Adipocyte (in vitro differentiated cells): ENCODE data around the gene LIX1.

Source experiments
- DNase-seq: peaks from one replicate; pipeline ENCODE4 v3.0.0-alpha.2; 2015; ENCODE audit warnings: low read depth
- H3K27me3 ChIP-seq: replicated peaks from 2 replicates; pipeline ENCODE4 v1.7.0; 2013; ENCODE audit warnings: mild to moderate bottlenecking, low read length, moderate library complexity; ENCODE audit not compliant: control insufficient read depth, insufficient read depth
- H3K36me3 ChIP-seq: 2 replicates; pipeline ENCODE4 v1.7.0; 2013; ENCODE audit warnings: low read length, mild to moderate bottlenecking, moderate library complexity; ENCODE audit not compliant: control insufficient read depth, insufficient read depth, severe bottlenecking
- H3K4me1 ChIP-seq: 2 replicates; pipeline ENCODE4 v1.7.0; 2013; ENCODE audit warnings: mild to moderate bottlenecking, low read length, moderate library complexity; ENCODE audit not compliant: control insufficient read depth, insufficient read depth
- H3K4me3 ChIP-seq: 2 replicates; pipeline ENCODE4 v1.7.0; 2013; ENCODE audit warnings: mild to moderate bottlenecking, low read length, moderate library complexity
- H3K9ac ChIP-seq: 2 replicates; pipeline ENCODE4 v1.7.0; 2013; ENCODE audit warnings: mild to moderate bottlenecking, low read length, moderate library complexity
- H3K9me3 ChIP-seq: 2 replicates; pipeline ENCODE4 v1.7.0; 2013; ENCODE audit warnings: mild to moderate bottlenecking, low read length, moderate library complexity; ENCODE audit not compliant: control insufficient read depth

Gene LIX1

GRCh38 chr5:97165726-97166125, 23.3 kb upstream of the LIX1 start:
- H3K4me1 ChIP-seq, result peaks cover 17% of the 10 kb centered on the region
- H3K27me3 ChIP-seq, result no peaks in the 10 kb centered on the region
- H3K36me3 ChIP-seq, result peaks cover 81% of the 10 kb centered on the region
- H3K9me3 ChIP-seq, result no peaks in the 10 kb centered on the region
- DNase-seq, result no peak
- no peak overlapping the region for H3K4me3 ChIP-seq
- no peak overlapping the region for H3K9ac ChIP-seq

GRCh38 chr5:97164846-97165245, 22.4 kb upstream of the LIX1 start:
- H3K9me3 ChIP-seq, result no peaks in the 10 kb centered on the region

GRCh38 chr5:97163790-97164285, 21.4 kb upstream of the LIX1 start:
- no peaks in the 10 kb centered on the region for H3K9me3 ChIP-seq
- no peak overlapping the region for H3K9ac ChIP-seq
- H3K36me3 ChIP-seq, result peaks cover 76% of the 10 kb centered on the region
- peaks cover 17% of the 10 kb centered on the region for H3K4me1 ChIP-seq
- no peak for DNase-seq
- no peak overlapping the region for H3K4me3 ChIP-seq
- no peaks in the 10 kb centered on the region for H3K27me3 ChIP-seq

More at GRCh38 chr5:97164846-97165245, 22.4 kb upstream of the LIX1 start:
- H3K36me3 ChIP-seq, result peaks cover 80% of the 10 kb centered on the region
- H3K27me3 ChIP-seq, result no peaks in the 10 kb centered on the region
- H3K4me3 ChIP-seq, result no peak overlapping the region
- H3K9ac ChIP-seq, result peak overlapping the region; percentile 17
- peaks cover 17% of the 10 kb centered on the region for H3K4me1 ChIP-seq
- DNase-seq, result peak; percentile 38

DNA sequence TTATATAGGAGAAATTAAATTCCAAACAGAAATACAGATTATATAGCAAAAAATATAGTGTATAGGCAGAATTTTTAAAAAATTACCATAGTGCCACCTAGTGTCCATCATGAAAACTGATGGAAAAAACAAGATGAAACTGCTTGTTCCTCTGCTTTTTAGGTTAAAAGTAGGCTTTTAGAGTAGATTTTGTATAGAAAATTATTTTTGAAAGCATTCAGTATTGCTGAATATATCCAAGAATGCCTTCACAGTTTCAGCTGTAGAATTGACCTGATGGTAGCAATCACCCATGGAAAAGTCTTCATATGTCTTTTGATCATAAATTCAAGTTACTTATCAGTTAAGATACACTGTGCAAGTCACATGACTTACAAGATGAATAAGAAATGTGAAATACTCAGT, 21.0 kb upstream of the LIX1 start:
- Histone ChIP-seq H3K9me3 (no peaks in the 10 kb centered on the region), H3K4me3 (no peak overlapping the region), H3K9ac (no peak overlapping the region), H3K4me1 (peaks cover 17% of the 10 kb centered on the region), H3K36me3 (peaks cover 71% of the 10 kb centered on the region), H3K27me3 (no peaks in the 10 kb centered on the region)
- DNase-seq, result peak; percentile 62

DNA sequence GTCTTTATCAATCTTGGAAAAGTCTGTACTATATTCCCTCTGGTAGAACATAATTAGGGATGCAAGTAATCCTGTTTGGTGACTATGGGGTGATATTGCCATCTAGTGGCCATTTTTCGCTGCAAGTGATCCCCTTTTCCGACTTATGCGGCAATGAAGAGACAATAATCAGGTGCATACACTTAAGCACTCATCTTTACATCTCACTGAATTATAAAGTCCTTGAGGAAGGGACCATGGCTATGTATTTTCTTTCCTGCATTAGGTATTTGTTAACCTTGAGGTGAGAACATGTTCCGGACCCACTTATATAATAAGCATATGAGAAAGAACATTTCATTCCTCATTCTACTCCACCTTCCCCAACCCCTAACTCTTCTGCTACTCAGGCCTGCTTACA, 19.6 kb upstream of the LIX1 start:
- H3K9ac ChIP-seq, result no peak overlapping the region
- H3K27me3 ChIP-seq, result no peaks in the 10 kb centered on the region
- DNase-seq, result peak; percentile 84
- H3K36me3 ChIP-seq, result peaks cover 58% of the 10 kb centered on the region
- H3K4me1 ChIP-seq, result peaks cover 17% of the 10 kb centered on the region
- H3K4me3 ChIP-seq, result no peak overlapping the region
- peaks cover 12% of the 10 kb centered on the region for H3K9me3 ChIP-seq

- no peaks in the 10 kb centered on the region for H3K27me3 ChIP-seq
- H3K9me3 ChIP-seq, result peaks cover 20% of the 10 kb centered on the region
These were observed 15.3 kb upstream of the LIX1 start for GRCh38 chr5:97157689-97158088.

DNA sequence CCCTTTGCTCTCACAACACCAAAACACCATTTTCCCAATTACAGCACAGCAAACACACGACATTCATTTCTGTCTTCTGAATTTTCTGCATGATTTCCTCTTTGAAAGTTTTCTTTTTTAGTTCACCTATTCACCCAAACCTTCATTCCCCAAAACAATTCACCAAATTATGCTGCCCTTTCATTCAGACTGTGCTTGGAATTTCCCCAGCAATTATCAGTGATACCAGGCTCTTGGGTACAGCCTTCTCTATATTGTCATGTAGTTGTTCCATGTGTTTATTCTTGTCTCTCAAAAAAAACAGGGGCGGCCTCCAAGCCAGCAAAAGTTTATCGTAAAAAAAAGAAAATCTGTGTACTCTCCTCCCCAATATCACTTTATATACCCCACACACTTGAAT, 9.0 kb upstream of the LIX1 start:
- Histone ChIP-seq H3K4me1 (no peaks in the 10 kb centered on the region), H3K4me3 (no peak overlapping the region), H3K9ac (no peak overlapping the region), H3K27me3 (no peaks in the 10 kb centered on the region), H3K9me3 (peaks cover under 1% of the 10 kb centered on the region), H3K36me3 (no peaks in the 10 kb centered on the region)
- DNase-seq, result no peak

More at GRCh38 chr5:97157689-97158088, 15.3 kb upstream of the LIX1 start:
- no peak for DNase-seq
- Histone ChIP-seq H3K36me3 (peaks cover 31% of the 10 kb centered on the region), H3K4me1 (no peaks in the 10 kb centered on the region), H3K4me3 (no peak overlapping the region), H3K9ac (no peak overlapping the region)

DNA sequence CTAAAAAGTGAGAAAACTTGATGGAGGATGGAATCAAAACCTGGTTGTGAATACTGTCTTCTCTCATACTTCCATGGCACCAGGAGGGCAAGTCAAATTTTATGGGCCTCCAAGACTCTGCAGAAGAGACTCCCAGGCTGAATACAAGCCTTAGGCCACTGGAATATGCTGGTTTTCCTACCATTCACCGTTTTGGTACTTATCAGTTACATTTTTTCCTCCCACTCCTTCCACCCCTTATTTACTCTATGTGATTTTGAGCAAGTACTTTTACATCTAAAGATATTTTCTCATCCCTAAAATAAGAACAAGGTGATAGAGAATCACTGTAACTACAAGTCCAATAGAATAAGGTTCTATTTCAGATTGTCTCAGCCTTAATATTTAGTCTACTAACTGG, 8.0 kb upstream of the LIX1 start:
- Histone ChIP-seq H3K27me3 (no peaks in the 10 kb centered on the region), H3K36me3 (no peaks in the 10 kb centered on the region), H3K9me3 (no peaks in the 10 kb centered on the region), H3K4me3 (no peak overlapping the region), H3K4me1 (no peaks in the 10 kb centered on the region), H3K9ac (no peak overlapping the region)
- DNase-seq, result no peak

- no peaks in the 10 kb centered on the region for H3K36me3 ChIP-seq
- no peak for DNase-seq
- no peaks in the 10 kb centered on the region for H3K27me3 ChIP-seq
- no peak overlapping the region for H3K9ac ChIP-seq
- no peak overlapping the region for H3K4me3 ChIP-seq
- H3K9me3 ChIP-seq, result no peaks in the 10 kb centered on the region
- no peaks in the 10 kb centered on the region for H3K4me1 ChIP-seq
These were observed 7.3 kb upstream of the LIX1 start for GRCh38 chr5:97149709-97150108.

GRCh38 chr5:97148288-97148687, 5.9 kb upstream of the LIX1 start:
- no peak for DNase-seq

GRCh38 chr5:97143704-97144103, 1.3 kb upstream of the LIX1 start:
- no peaks in the 10 kb centered on the region for H3K27me3 ChIP-seq
- H3K36me3 ChIP-seq, result no peaks in the 10 kb centered on the region
- no peak overlapping the region for H3K9ac ChIP-seq
- H3K4me3 ChIP-seq, result no peak overlapping the region
- no peaks in the 10 kb centered on the region for H3K9me3 ChIP-seq
- H3K4me1 ChIP-seq, result peaks cover 9% of the 10 kb centered on the region
- DNase-seq, result no peak

More at GRCh38 chr5:97148288-97148687, 5.9 kb upstream of the LIX1 start:
- Histone ChIP-seq H3K9me3 (no peaks in the 10 kb centered on the region), H3K4me1 (no peaks in the 10 kb centered on the region), H3K4me3 (no peak overlapping the region), H3K36me3 (no peaks in the 10 kb centered on the region), H3K27me3 (no peaks in the 10 kb centered on the region), H3K9ac (no peak overlapping the region)

GRCh38 chr5:97141539-97141938, 872 bp downstream of the LIX1 start:
- H3K4me3 ChIP-seq, result no peak overlapping the region
- no peaks in the 10 kb centered on the region for H3K36me3 ChIP-seq
- no peaks in the 10 kb centered on the region for H3K9me3 ChIP-seq
- peaks cover 9% of the 10 kb centered on the region for H3K4me1 ChIP-seq
- H3K9ac ChIP-seq, result no peak overlapping the region
- DNase-seq, result no peak
- no peaks in the 10 kb centered on the region for H3K27me3 ChIP-seq
